ENCODE measurements around the gene PABPN1.
A peak's percentile ranks its signal among the peaks of the same experiment; 100 is the strongest.
"Not testable (repeated sequence)": the region's sequence is repeated elsewhere in the genome, so short reads cannot be mapped to it uniquely, and the experiment has no call there.

Gene PABPN1

GRCh38 chr14:23320584-23321571 is at the start of gene PABPN1:
TSS of gene PABPN1 (plus strand) at chr14:23321457. CDS start at chr14:23321470, 13 bp downstream.
- peak; percentile 88 to 90 for DNase-seq (ENCODE audit: low read depth in 2 of 2)

DNA sequence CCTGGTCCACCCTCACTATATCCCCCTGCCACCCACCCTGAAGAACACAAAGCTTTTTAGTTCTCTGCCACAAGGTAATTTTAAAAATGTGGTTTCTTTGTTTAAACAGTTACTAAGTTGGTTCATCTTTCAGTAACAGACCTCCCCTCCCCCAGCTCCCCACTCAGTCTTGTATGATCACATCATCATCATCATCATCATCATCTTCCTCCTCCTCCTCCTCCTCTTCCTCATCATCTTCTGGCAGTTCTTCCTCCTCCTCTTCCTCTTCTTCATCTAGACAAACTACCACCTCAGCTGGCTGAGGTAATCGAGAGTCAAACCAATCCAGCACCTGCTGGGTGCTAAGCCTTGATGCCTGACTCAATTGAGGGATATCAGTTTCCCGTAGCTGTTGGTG is 45.8 kb upstream of the PABPN1 start:
- no peak for DNase-seq (ENCODE audit: low read depth in 2 of 2)

DNA sequence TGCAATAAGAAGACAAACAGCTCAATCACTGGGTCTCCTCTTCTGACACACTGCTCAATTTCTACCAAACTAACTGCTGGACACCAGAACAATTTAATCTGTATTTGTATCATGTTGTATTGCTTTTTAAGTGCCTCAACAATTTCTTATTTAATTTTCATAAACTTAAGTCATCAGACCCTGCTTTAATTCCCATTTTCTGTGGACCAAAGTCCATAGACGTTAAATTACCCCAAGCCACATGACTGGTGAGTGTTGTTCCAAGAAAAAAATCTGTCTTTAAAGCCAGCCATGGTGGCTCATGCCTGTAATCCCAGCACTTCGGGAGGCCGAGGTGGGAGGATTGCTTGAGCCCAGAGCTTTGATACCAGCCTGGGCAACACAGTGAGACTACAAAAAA is 44.1 kb upstream of the PABPN1 start:
- DNase-seq (ENCODE audit: low read depth in 2 of 2), result no peak

- DNase-seq (ENCODE audit: low read depth in 2 of 2), result not testable (repeated sequence)
Observed at GRCh38 chr14:23277928-23278327, 43.3 kb upstream of the PABPN1 start.

DNA sequence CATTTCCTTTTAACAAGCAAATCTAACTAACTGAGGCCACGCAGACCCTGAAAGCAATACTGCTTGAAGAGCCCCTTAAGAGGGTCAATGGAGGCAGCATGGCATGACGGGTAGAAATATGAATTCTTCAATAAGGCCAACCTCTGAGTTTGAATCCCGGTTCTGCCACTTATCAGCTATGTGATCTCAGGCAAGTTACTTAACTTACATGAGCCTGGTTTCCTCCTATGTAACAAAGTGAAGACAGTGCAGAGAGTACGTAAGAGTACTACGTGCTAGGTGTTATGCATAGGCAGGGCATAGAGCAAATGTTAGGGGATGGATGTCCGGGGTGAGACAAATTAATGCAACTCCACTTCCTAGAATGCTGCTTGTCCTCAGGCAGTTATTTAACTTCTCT is 40.0 kb upstream of the PABPN1 start:
- DNase-seq (ENCODE audit: low read depth in 2 of 2), result no peak

DNA sequence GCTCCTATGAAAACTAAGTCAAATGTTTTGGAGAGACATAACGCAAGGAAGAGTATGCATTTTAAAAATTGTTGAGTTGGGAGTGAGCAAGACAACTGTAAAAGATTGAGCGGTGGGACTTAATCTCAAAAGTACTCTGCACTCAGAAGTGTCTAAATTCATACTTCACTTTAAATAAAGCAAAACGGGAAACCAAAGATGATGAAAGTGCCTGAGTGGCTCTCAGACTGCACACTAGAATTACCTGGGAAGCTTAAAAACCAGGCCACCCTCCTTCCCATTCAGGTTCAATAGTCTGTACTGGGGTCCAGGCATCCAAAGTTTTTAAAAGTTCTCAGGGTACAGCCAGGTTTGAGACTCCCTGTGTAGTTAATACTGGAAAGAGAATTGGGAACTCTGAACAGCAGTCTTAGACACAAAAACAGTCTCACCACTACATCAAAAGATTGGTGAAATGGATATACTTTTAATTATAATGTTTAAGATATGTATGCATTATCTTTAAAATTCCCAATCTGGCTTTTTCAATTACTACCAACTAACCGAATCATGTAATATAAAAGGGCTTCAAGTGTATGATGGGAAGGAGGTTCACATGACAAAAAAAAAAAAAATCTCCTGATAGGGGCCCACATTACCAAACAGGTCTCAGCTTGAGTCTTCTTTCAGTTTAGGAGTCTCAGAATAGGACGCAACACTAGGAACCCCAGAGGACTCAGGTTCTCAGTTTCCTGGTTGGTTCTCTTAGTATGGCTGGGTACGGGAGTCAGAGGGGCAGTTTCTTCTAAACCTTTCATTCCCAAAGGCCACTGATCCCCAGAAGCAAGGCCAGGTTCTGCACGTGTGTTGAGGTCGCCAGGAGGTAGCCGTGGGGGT is 36.4 kb upstream of the PABPN1 start:
- no peak for DNase-seq (ENCODE audit: low read depth in 2 of 2)

GRCh38 chr14:23285530-23286019 is 35.7 kb upstream of the PABPN1 start:
- DNase-seq (ENCODE audit: low read depth in 2 of 2), result no peak

- peak; percentile 94 to 96 for DNase-seq (ENCODE audit: low read depth in 2 of 2)
Observed at GRCh38 chr14:23286020-23286901, 35.0 kb upstream of the PABPN1 start, which contains the start of gene HOMEZ. TSS of gene HOMEZ (minus strand) at chr14:23286132. CDS start at chr14:23285952, 180 bp downstream.

- DNase-seq (ENCODE audit: low read depth in 2 of 2), result no peak
Observed at GRCh38 chr14:23286902-23287479, 34.3 kb upstream of the PABPN1 start.

DNA sequence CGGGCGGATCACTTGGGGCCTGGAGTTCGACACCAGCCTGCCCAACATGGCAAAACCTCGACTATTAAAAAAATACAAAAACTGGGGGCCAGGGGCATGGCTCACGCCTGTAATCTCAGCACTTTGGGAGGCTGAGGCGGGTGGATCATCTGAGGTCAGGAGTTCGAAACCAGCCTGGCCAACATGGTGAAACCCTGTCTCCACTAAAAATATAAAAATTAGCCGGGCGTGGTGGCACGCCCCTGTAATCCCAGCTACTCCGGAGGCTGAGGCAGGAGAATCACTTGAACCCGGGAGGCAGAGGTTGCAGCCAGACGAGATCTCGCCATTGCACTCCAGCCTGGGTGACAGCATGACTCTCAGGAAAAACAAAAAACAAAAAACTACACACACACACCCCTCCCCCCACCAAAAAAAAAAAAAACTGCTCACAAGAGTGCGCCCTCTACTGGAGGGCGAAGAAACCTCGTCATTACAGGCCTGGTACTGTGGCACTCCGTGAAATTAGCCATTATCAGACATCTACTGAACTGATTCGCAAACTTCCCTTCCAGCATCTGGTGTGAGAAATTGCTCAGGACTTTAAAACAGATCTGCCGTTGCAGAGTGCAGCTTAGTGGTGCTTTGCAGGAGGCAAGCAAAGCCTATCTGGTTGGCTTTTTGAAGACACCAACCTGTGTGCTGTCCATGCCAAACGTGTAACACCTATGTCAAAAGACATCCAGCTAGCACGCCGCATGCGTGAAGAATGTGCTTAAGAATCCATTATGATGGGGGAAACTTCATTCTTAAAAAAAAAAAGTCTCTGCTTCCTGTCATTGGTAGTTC is 26.3 kb upstream of the PABPN1 start:
- no peak for DNase-seq (ENCODE audit: low read depth in 2 of 2)

DNA sequence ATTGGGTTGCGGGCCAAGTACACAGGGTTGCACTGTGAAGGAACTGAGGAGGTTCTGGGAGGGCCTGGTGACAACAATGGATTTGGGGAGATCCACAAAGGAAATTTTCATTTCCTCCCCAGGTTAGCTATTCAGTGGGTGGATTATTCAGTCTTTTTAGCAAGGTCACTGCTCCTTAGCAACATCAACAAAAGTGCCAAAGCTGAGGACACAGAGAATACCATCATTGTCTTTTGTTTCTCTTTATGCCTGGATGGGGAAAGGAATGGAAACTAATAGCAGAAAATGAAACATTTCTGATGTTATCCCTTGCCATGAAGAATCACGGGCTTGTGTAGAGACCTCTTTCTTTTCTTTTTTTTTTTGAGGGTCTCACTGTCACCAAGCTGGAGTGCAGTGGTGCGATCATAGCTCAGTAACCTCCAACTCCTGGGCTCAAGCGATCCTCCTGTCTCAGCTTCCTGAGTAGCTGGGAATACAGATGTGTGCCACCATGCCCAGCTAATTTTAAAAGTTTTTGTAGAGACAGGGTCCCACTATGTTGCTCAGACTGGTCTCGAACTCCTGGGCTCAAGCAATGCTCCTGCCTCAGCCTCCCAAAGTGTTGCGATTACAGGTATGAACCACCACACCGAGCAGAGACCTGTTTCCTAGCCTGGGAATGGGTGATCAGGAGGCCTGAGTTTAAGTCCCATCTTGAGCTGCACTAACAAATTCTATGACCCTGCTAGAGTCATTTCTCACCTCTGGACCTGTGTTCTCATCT is 25.1 kb upstream of the PABPN1 start:
- DNase-seq (ENCODE audit: low read depth in 2 of 2), result no peak

GRCh38 chr14:23297096-23297495 is 24.2 kb upstream of the PABPN1 start:
- DNase-seq (ENCODE audit: low read depth in 2 of 2), result no peak

GRCh38 chr14:23297611-23298277 is 23.5 kb upstream of the PABPN1 start:
- no peak for DNase-seq (ENCODE audit: low read depth in 2 of 2)

- DNase-seq (ENCODE audit: low read depth in 2 of 2), result no peak
Observed at GRCh38 chr14:23299211-23299957, 21.9 kb upstream of the PABPN1 start.

GRCh38 chr14:23299986-23300686 is 21.1 kb upstream of the PABPN1 start:
- DNase-seq (ENCODE audit: low read depth in 2 of 2), result no peak

- no peak for DNase-seq (ENCODE audit: low read depth in 2 of 2)
Observed at GRCh38 chr14:23300687-23301223, 20.5 kb upstream of the PABPN1 start.
